GM23338 (cell line): ENCODE results near the gene COL8A1. TPM values are rescaled to one million over a fixed set of nuclear protein-coding genes. Genes with fewer than 3 reads are reported as not detected.

ENCODE experiments used
- ATAC-seq: fragments of 200-7000 bp; cut with Tn5 transposase; 3 replicates; pipeline ENCODE4 v1.9.1; 2020
- DNase-seq: peaks from one replicate; pipeline ENCODE4 v3.0.0-alpha.2; 2015; ENCODE audit warnings: low spot score
- H2AFZ ChIP-seq: fragments of 200-600 bp; sonication (generic); 2 replicates; pipeline ENCODE4 v1.8.0; 2016; ENCODE audit warnings: antibody characterized with exemption, mild to moderate bottlenecking, moderate library complexity
- H3F3A ChIP-seq: fragments of 200-600 bp; sonication (generic); replicated peaks from 2 replicates; pipeline ENCODE4 v1.8.0; 2017; ENCODE audit warnings: antibody characterized with exemption, mixed run types, low read depth
- H3K27ac ChIP-seq: fragments of 200-600 bp; sonication (generic); 2 replicates; pipeline ENCODE4 v1.6.1; 2016; ENCODE audit warnings: low read depth
- H3K27me3 ChIP-seq: fragments of 200-600 bp; sonication (generic); 2 replicates; pipeline ENCODE4 v1.8.0; 2016; ENCODE audit warnings: mild to moderate bottlenecking, mixed run types, moderate library complexity; ENCODE audit not compliant: insufficient read depth
- H3K36me3 ChIP-seq: fragments of 200-600 bp; sonication (generic); 2 replicates; pipeline ENCODE4 v1.8.0; 2016; ENCODE audit warnings: mild to moderate bottlenecking; ENCODE audit not compliant: insufficient read depth
- H3K4me1 ChIP-seq: fragments of 200-600 bp; sonication (generic); 2 replicates; pipeline ENCODE4 v1.8.0; 2016; ENCODE audit warnings: mild to moderate bottlenecking, moderate library complexity; ENCODE audit not compliant: insufficient read depth
- H3K4me2 ChIP-seq: fragments of 200-600 bp; sonication (generic); 2 replicates; pipeline ENCODE4 v1.7.1; 2017; ENCODE audit warnings: mixed run types
- H3K4me3 ChIP-seq: fragments of 200-600 bp; sonication (generic); 2 replicates; pipeline ENCODE4 v1.6.1; 2016; ENCODE audit warnings: mixed run types
- H3K79me2 ChIP-seq: fragments of 200-600 bp; sonication (generic); replicated peaks from 2 replicates; pipeline ENCODE4 v1.8.0; 2017; ENCODE audit warnings: mild to moderate bottlenecking; ENCODE audit not compliant: insufficient read depth
- H3K9me2 ChIP-seq: fragments of 200-600 bp; sonication (generic); 2 replicates; pipeline ENCODE4 v1.8.0; 2017; ENCODE audit not compliant: insufficient read depth
- H4K20me1 ChIP-seq: fragments of 200-600 bp; sonication (generic); replicated peaks from 2 replicates; pipeline ENCODE4 v1.8.0; 2017; ENCODE audit warnings: mild to moderate bottlenecking; ENCODE audit not compliant: insufficient read depth
- H3K27ac Mint-ChIP-seq: 2 replicates; pipeline ENCODE4 v1.8.0; 2020; ENCODE audit warnings: inconsistent platforms, mild to moderate bottlenecking, moderate library complexity, mixed read lengths
- H3K27me3 Mint-ChIP-seq: 3 replicates; pipeline ENCODE4 v1.8.0; 2022; ENCODE audit warnings: low read depth, mild to moderate bottlenecking, moderate library complexity, mixed read lengths, inconsistent platforms; ENCODE audit not compliant: insufficient read depth, poor library complexity
- H3K36me3 Mint-ChIP-seq: 3 replicates; pipeline ENCODE4 v1.8.0; 2021; ENCODE audit warnings: low read depth, mild to moderate bottlenecking, inconsistent platforms, moderate library complexity, mixed read lengths
- H3K4me1 Mint-ChIP-seq: 3 replicates; pipeline ENCODE4 v1.8.0; 2020; ENCODE audit warnings: mild to moderate bottlenecking, inconsistent platforms, mixed read lengths
- H3K4me3 Mint-ChIP-seq: 3 replicates; pipeline ENCODE4 v1.8.0; 2021; ENCODE audit warnings: moderate library complexity, mild to moderate bottlenecking, inconsistent platforms, mixed read lengths
- H3K9me3 Mint-ChIP-seq: 3 replicates; pipeline ENCODE4 v1.8.0; 2020; ENCODE audit warnings: moderate library complexity, mild to moderate bottlenecking, inconsistent platforms, mixed read lengths
- CREB1 ChIP-seq: fragments of 250-450 bp; sonication (Bioruptor Pico); IDR thresholded peaks from 2 replicates; pipeline ENCODE4 v1.5.0; 2020; ENCODE audit warnings: low read depth, mild to moderate bottlenecking, moderate library complexity
- CTCF ChIP-seq, 2 experiments: fragments of 200-600 bp in 1 of 2; sonication (generic) in 1 of 2; conservative IDR thresholded peaks; 2 replicates each; pipeline versions ENCODE4 v1.5.1 to v1.6.1; 2016 to 2017; ENCODE audit warnings: antibody characterized with exemption in 2 of 2, low read depth in 2 of 2, mild to moderate bottlenecking in 2 of 2, moderate library complexity in 1 of 2
- EZH2 ChIP-seq: fragments of 200-600 bp; sonication (generic); IDR thresholded peaks from one replicate; pipeline ENCODE4 v1.8.0; 2017; ENCODE audit warnings: antibody characterized with exemption, mild to moderate bottlenecking, low read depth; ENCODE audit not compliant: unreplicated experiment
- EZH2phosphoT487 ChIP-seq: fragments of 200-600 bp; sonication (generic); IDR thresholded peaks from one replicate; pipeline ENCODE4 v1.8.1; 2018; ENCODE audit warnings: antibody characterized with exemption; ENCODE audit not compliant: unreplicated experiment
- NANOG ChIP-seq: IDR thresholded peaks from 2 replicates; pipeline ENCODE4 v1.6.1; 2016; ENCODE audit warnings: antibody characterized with exemption, borderline replicate concordance
- STAT1 ChIP-seq: IDR thresholded peaks from one replicate; pipeline ENCODE4 v1.6.1; 2016; ENCODE audit warnings: antibody characterized with exemption; ENCODE audit not compliant: unreplicated experiment
- ZNF114 ChIP-seq: fragments of 250-450 bp; sonication (Bioruptor Pico); IDR thresholded peaks from 2 replicates; pipeline ENCODE4 v1.5.0; 2020; ENCODE audit warnings: mild to moderate bottlenecking, moderate library complexity
- polyA plus RNA-seq: library from polyadenylated mRNA; unstranded; fragments of >200 nt; fragmentation: Nextera tagmentation; extraction: Ambion mirVana; gene quantifications from 2 replicates; pipeline ENCODE4 v1.2.1, GENCODE V29; 2016
- total RNA-seq: library from RNA; depleted of rRNA; stranded (reverse); fragments of >200 nt; shearing (Covaris generic); gene quantifications from 2 replicates; pipeline ENCODE4 v1.2.3, GENCODE V29; 2014
- TF ChIP-seq, protein P1 (sequence below): IDR thresholded peaks from 2 replicates; pipeline ENCODE4 v1.6.1; 2016; ENCODE audit warnings: antibody characterized with exemption

COL8A1 gene
- total and polyA plus RNA-seq, 2 experiments from 2014 or later, result 0.26 to 0.97 TPM

GRCh38 chr3:99662838-99663570 is 24.6 kb downstream of the COL8A1 start:
- ATAC-seq (peak; percentile 32; the same call in 1 of the 3 replicates), DNase-seq (peak; percentile 52)
- H3K27me3 Mint-ChIP-seq, result peaks cover 2% of the 10 kb centered on the region
- H3K36me3 Mint-ChIP-seq, result no peaks in the 10 kb centered on the region; the same call in 1 of the 3 replicates
- H3K79me2 ChIP-seq, result no peaks in the 10 kb centered on the region
- TF ChIP-seq CREB1, result no peak
- no peak for TF ChIP-seq ZNF114 (CRISPR knock-in tag)
- TF ChIP-seq, protein P1, sequence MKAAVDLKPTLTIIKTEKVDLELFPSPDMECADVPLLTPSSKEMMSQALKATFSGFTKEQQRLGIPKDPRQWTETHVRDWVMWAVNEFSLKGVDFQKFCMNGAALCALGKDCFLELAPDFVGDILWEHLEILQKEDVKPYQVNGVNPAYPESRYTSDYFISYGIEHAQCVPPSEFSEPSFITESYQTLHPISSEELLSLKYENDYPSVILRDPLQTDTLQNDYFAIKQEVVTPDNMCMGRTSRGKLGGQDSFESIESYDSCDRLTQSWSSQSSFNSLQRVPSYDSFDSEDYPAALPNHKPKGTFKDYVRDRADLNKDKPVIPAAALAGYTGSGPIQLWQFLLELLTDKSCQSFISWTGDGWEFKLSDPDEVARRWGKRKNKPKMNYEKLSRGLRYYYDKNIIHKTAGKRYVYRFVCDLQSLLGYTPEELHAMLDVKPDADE, result no peak
- TF ChIP-seq NANOG, result 0 out of 2 replicates have a peak, but pooled peaks have one; percentile 21
- TF ChIP-seq EZH2, result no peak
- no peak for TF ChIP-seq EZH2phosphoT487
- no peak for TF ChIP-seq CTCF (conservative IDR thresholded peaks at IDR 0.05; ENCODE audit: low read depth in 2 of 2)
- H2AFZ ChIP-seq, result peak overlapping the region; percentile 3; the same call in 1 of the 2 replicates
- no peak overlapping the region for H3K4me3 Mint-ChIP-seq
- H3F3A ChIP-seq, result no peaks in the 10 kb centered on the region
- H3K27ac ChIP-seq, result peak overlapping the region; percentile 56
- H3K4me1 Mint-ChIP-seq, result peaks cover 27% of the 10 kb centered on the region
- H3K9me2 ChIP-seq, result no peaks in the 10 kb centered on the region
- peak overlapping the region; percentile 52 for H3K4me2 ChIP-seq
- no peaks in the 10 kb centered on the region for H3K27me3 ChIP-seq
- peaks cover 5% of the 10 kb centered on the region for H3K9me3 Mint-ChIP-seq
- peaks cover 24% of the 10 kb centered on the region for H3K4me1 ChIP-seq
- no peak overlapping the region for H3K4me3 ChIP-seq
- H3K36me3 ChIP-seq, result no peaks in the 10 kb centered on the region
- peak overlapping the region; percentile 80; the same call in 1 of the 2 replicates for H3K27ac Mint-ChIP-seq
- no peaks in the 10 kb centered on the region for H4K20me1 ChIP-seq

- H3K79me2 ChIP-seq, result no peaks in the 10 kb centered on the region
- DNase-seq, result no peak
- no peaks in the 10 kb centered on the region for H3K9me2 ChIP-seq
- no peak for TF ChIP-seq STAT1
- no peaks in the 10 kb centered on the region for H3K27me3 ChIP-seq
- H3K27ac ChIP-seq, result peak overlapping the region; percentile 56; the same call in 1 of the 2 replicates
- H3K36me3 ChIP-seq, result no peaks in the 10 kb centered on the region
- no peak overlapping the region; the same call in 1 of the 2 replicates for H3K4me2 ChIP-seq
- H4K20me1 ChIP-seq, result no peaks in the 10 kb centered on the region
- Mint-ChIP-seq H3K4me1 (peaks cover 27% of the 10 kb centered on the region), H3K4me3 (no peak overlapping the region), H3K9me3 (peaks cover 5% of the 10 kb centered on the region; the same call in 2 of the 3 replicates), H3K36me3 (no peaks in the 10 kb centered on the region; the same call in 1 of the 3 replicates), H3K27ac (peak overlapping the region; percentile 30; the same call in 1 of the 2 replicates), H3K27me3 (no peaks in the 10 kb centered on the region)
- no peaks in the 10 kb centered on the region for H3F3A ChIP-seq
- H3K4me1 ChIP-seq, result peaks cover 24% of the 10 kb centered on the region
- no peak overlapping the region for H2AFZ ChIP-seq
- ATAC-seq, result no peak
- no peak overlapping the region for H3K4me3 ChIP-seq
Measured at GRCh38 chr3:99663977-99664376, 25.6 kb downstream of the COL8A1 start.
